Nephron (organoid): ENCODE measurements around the gene SCAF1.

Experiments
- H3K27ac Mint-ChIP-seq, 3 experiments: 2 replicates each; pipeline ENCODE4 v1.8.0; 2020; ENCODE audit warnings: mixed read lengths in 3 of 3, mild to moderate bottlenecking in 2 of 3, moderate library complexity in 1 of 3
- H3K27me3 Mint-ChIP-seq: 2 replicates; pipeline ENCODE4 v1.8.0; 2021; ENCODE audit warnings: low read depth, mild to moderate bottlenecking, moderate library complexity, mixed read lengths
- H3K36me3 Mint-ChIP-seq: 2 replicates; pipeline ENCODE4 v1.8.0; 2020; ENCODE audit warnings: low read depth, mixed read lengths
- H3K4me1 Mint-ChIP-seq: 2 replicates; pipeline ENCODE4 v1.8.0; 2020; ENCODE audit warnings: mixed read lengths
- H3K4me3 Mint-ChIP-seq, 3 experiments: 2 replicates each; pipeline ENCODE4 v1.8.0; 2020; ENCODE audit warnings: mild to moderate bottlenecking in 3 of 3, mixed read lengths in 3 of 3, moderate library complexity in 2 of 3
- H3K9me3 Mint-ChIP-seq: 2 replicates; pipeline ENCODE4 v1.8.0; 2020; ENCODE audit warnings: mixed read lengths
- CTCF ChIP-seq, 3 experiments: fragments of 200-600 bp; sonication (generic); IDR thresholded peaks; one replicate each; pipeline ENCODE4 v1.5.0; 2021; ENCODE audit warnings: antibody characterized with exemption in 3 of 3; ENCODE audit not compliant: unreplicated experiment in 3 of 3

Gene SCAF1

GRCh38 chr19:49696865-49697264, 54.9 kb downstream of the SCAF1 start:
- H3K27me3 Mint-ChIP-seq = no peaks in the 10 kb centered on the region
- H3K36me3 Mint-ChIP-seq = peaks cover 12% of the 10 kb centered on the region
- no peak overlapping the region for H3K27ac Mint-ChIP-seq
- H3K9me3 Mint-ChIP-seq = no peaks in the 10 kb centered on the region
- peaks cover 6% of the 10 kb centered on the region for H3K4me1 Mint-ChIP-seq
- TF ChIP-seq CTCF (IDR thresholded peaks at IDR 0.05; ENCODE audit: unreplicated experiment in 3 of 3) = no peak
- H3K4me3 Mint-ChIP-seq = no peak overlapping the region

DNA sequence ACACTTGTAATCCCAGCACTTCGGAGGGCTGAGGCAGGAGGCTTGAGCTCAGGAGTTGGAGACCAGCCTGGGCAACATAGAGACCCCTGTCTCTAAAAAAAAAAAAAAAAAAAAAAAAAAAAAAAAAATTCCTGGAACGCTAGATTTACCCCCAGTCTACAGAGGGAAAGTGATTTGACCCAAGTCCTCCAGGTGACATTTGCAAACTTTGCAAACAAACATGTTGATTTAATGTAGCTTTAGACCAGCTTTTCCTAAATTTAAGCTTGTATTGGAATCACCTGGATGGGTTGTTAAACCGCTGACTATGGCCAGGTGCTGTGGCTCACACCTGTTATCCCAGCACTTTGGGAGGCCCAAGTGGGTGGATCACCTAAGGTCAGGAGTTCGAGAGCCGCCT, 57.4 kb downstream of the SCAF1 start:
- peaks cover 8% of the 10 kb centered on the region for H3K36me3 Mint-ChIP-seq

DNA sequence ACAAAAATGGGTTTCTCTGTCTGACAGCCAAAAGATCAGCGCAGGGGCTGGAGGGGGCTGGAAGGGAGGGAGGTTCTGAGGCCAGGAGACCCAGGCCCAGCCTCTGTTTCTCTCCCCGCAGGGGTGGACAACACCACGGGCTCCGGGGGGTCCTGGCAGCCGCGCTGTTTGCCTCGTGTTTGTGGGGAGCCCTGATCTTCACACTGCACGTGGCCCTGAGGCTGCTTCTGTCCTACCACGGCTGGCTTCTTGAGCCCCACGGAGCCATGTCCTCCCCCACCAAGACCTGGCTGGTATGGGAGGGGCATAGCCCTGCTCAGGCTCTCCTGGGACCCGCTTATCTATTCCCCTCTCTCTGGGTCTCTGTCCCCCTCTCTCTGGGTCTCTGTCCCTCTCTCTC, 58.6 kb downstream of the SCAF1 start:
- H3K4me3 Mint-ChIP-seq = no peak overlapping the region
- H3K4me1 Mint-ChIP-seq = no peaks in the 10 kb centered on the region
- no peaks in the 10 kb centered on the region for H3K27me3 Mint-ChIP-seq
- no peak overlapping the region for H3K27ac Mint-ChIP-seq
- TF ChIP-seq CTCF (IDR thresholded peaks at IDR 0.05; ENCODE audit: unreplicated experiment in 3 of 3) = no peak
- H3K9me3 Mint-ChIP-seq = no peaks in the 10 kb centered on the region
- peaks cover 8% of the 10 kb centered on the region for H3K36me3 Mint-ChIP-seq

More for the DNA sequence above, 57.4 kb downstream of the SCAF1 start:
- Mint-ChIP-seq H3K4me3 (no peak overlapping the region), H3K27me3 (no peaks in the 10 kb centered on the region), H3K4me1 (no peaks in the 10 kb centered on the region), H3K27ac (no peak overlapping the region), H3K9me3 (no peaks in the 10 kb centered on the region)
- TF ChIP-seq CTCF (IDR thresholded peaks at IDR 0.05; ENCODE audit: unreplicated experiment in 3 of 3) = no peak

- H3K27ac Mint-ChIP-seq = no peak overlapping the region
- TF ChIP-seq CTCF (IDR thresholded peaks at IDR 0.05; ENCODE audit: unreplicated experiment in 3 of 3) = no peak
- no peaks in the 10 kb centered on the region for H3K27me3 Mint-ChIP-seq
- H3K4me1 Mint-ChIP-seq = no peaks in the 10 kb centered on the region
- no peak overlapping the region for H3K4me3 Mint-ChIP-seq
- peaks cover 8% of the 10 kb centered on the region for H3K36me3 Mint-ChIP-seq
- no peaks in the 10 kb centered on the region for H3K9me3 Mint-ChIP-seq
Measured at GRCh38 chr19:49701271-49701786, 59.3 kb downstream of the SCAF1 start.

GRCh38 chr19:49704888-49705642, 63.1 kb downstream of the SCAF1 start:
- no peak for TF ChIP-seq CTCF (IDR thresholded peaks at IDR 0.05; ENCODE audit: unreplicated experiment in 3 of 3)
- Mint-ChIP-seq H3K36me3 (peaks cover 13% of the 10 kb centered on the region), H3K4me1 (no peaks in the 10 kb centered on the region), H3K9me3 (no peaks in the 10 kb centered on the region), H3K4me3 (no peak overlapping the region), H3K27me3 (no peaks in the 10 kb centered on the region), H3K27ac (no peak overlapping the region)

- H3K9me3 Mint-ChIP-seq = no peaks in the 10 kb centered on the region
- no peak for TF ChIP-seq CTCF (IDR thresholded peaks at IDR 0.05; ENCODE audit: unreplicated experiment in 3 of 3)
- H3K36me3 Mint-ChIP-seq = peaks cover 20% of the 10 kb centered on the region
- no peaks in the 10 kb centered on the region for H3K27me3 Mint-ChIP-seq
- H3K4me1 Mint-ChIP-seq = no peaks in the 10 kb centered on the region
- H3K27ac Mint-ChIP-seq = no peak overlapping the region
- H3K4me3 Mint-ChIP-seq = no peak overlapping the region
Measured at GRCh38 chr19:49705919-49706318, 63.9 kb downstream of the SCAF1 start.
